Activated B cell treated with CpG ODN at 0.5 μM for 24 hours (primary cell): Measurements from ENCODE around the gene SP140. TPM values are rescaled to one million over a fixed set of nuclear protein-coding genes. Genes with fewer than 3 reads are reported as not detected.

Experiments
- ATAC-seq: fragments of 200-7000 bp; cut with Tn5 transposase; one replicate; pipeline ENCODE4 v1.10.0; 2021; ENCODE audit warnings: low read depth, mild to moderate bottlenecking, moderate library complexity
- CTCF ChIA-PET: fragments of 350-600 bp; sonication (Branson Sonifier 250); formaldehyde crosslinking; loops from one replicate; lab custom pipeline; 2021; ENCODE audit warnings: antibody characterized with exemption; lab: Charles Lee
- POLR2A ChIA-PET: fragments of 350-600 bp; sonication (Branson Sonifier 250); formaldehyde crosslinking; loops from one replicate; lab custom pipeline; 2021; ENCODE audit warnings: antibody characterized with exemption; lab: Charles Lee
- DNase-seq: peaks from one replicate; pipeline ENCODE4 v3.0.0; 2022
- H3K27ac Mint-ChIP-seq: one replicate; pipeline ENCODE4 v1.8.0; 2020; ENCODE audit warnings: mixed read lengths
- H3K27me3 Mint-ChIP-seq: one replicate; pipeline ENCODE4 v1.8.0; 2021; ENCODE audit warnings: mixed read lengths
- H3K36me3 Mint-ChIP-seq: one replicate; pipeline ENCODE4 v1.8.0; 2021; ENCODE audit warnings: low read depth, mixed read lengths
- H3K4me1 Mint-ChIP-seq: one replicate; pipeline ENCODE4 v1.8.0; 2021; ENCODE audit warnings: mixed read lengths
- H3K4me3 Mint-ChIP-seq: one replicate; pipeline ENCODE4 v1.8.0; 2020; ENCODE audit warnings: mild to moderate bottlenecking, mixed read lengths
- H3K9me3 Mint-ChIP-seq: one replicate; pipeline ENCODE4 v1.8.0; 2020; ENCODE audit warnings: mixed read lengths
- CTCF ChIP-seq: fragments of 200-600 bp; IDR thresholded peaks from one replicate; pipeline ENCODE4 v1.8.0; 2022; ENCODE audit warnings: antibody characterized with exemption, mild to moderate bottlenecking
- intact Hi-C: fragments of 100-400 bp; cut with micrococcal nuclease; formaldehyde crosslinking; loops from one replicate; pipeline ENCODE4 v1.15.1; 2024
- total RNA-seq: library from RNA; stranded (reverse); gene quantifications from 2 replicates; pipeline ENCODE4 v1.2.3, GENCODE V29; 2022

Gene SP140
- total RNA-seq, 1 donor from 2014 or later = 330 TPM

DNA sequence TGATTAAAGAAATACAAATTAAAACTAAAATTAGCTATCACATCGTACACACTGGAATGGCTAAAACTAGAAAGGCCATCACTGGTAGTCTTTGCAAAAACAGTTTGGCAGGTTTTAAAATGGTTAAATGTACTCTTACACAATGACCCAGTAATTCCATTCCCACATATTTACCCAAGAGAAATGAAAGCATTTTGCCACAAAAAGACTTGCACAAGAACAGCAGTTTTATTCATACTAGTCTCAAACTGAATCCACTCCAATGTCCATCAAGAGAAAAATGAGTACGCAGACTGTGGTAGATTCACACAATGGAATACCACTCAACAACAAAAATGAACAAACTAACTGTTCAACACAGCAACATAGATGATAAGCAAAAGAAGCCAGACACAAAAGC is 130.5 kb downstream of the SP140 start:
- H3K4me1 Mint-ChIP-seq = peaks cover 19% of the 10 kb centered on the region
- H3K27ac Mint-ChIP-seq = no peak overlapping the region
- ATAC-seq = no peak
- H3K27me3 Mint-ChIP-seq = no peaks in the 10 kb centered on the region
- H3K4me3 Mint-ChIP-seq = no peak overlapping the region
- POLR2A ChIA-PET = no interaction called here
- H3K9me3 Mint-ChIP-seq = peaks cover 4% of the 10 kb centered on the region
- intact Hi-C loops = no loop called here
- TF ChIP-seq CTCF = no peak
- peaks cover 54% of the 10 kb centered on the region for H3K36me3 Mint-ChIP-seq
- CTCF ChIA-PET = no interaction called here
- no peak for DNase-seq

- H3K4me1 Mint-ChIP-seq = peaks cover 35% of the 10 kb centered on the region
- no peak overlapping the region for H3K27ac Mint-ChIP-seq
- peaks cover 65% of the 10 kb centered on the region for H3K36me3 Mint-ChIP-seq
These were observed 132.8 kb downstream of the SP140 start for GRCh38 chr2:230358305-230358704.

DNA sequence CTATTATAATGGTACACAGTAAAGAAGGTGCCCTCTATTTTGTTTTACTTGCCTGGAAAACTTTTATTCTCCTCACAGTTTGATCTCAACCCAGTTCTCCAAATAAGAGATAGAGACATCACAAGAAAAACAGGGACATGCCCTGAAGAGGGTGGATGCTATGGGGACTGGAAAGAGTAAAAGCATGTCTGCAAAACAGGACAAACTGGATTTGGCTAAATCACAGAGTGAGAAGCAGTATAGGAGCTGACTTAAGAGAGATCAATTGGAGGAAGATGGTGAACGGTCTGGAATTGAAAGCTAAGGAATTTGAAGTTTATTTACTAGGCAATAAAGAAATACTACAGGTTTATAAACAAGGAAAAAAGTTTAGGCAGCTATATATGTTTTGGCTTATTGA is 134.5 kb downstream of the SP140 start:
- intact Hi-C loops = no loop called here
- peaks cover 82% of the 10 kb centered on the region for H3K36me3 Mint-ChIP-seq
- peak overlapping the region; percentile 80 for H3K27ac Mint-ChIP-seq
- ChIA-PET CTCF (no interaction called here), POLR2A (no interaction called here)
- peaks cover 4% of the 10 kb centered on the region for H3K9me3 Mint-ChIP-seq
- ATAC-seq (no peak), DNase-seq (no peak)
- H3K4me3 Mint-ChIP-seq = no peak overlapping the region
- H3K4me1 Mint-ChIP-seq = peaks cover 47% of the 10 kb centered on the region
- H3K27me3 Mint-ChIP-seq = no peaks in the 10 kb centered on the region
- no peak for TF ChIP-seq CTCF

More at GRCh38 chr2:230358305-230358704, 132.8 kb downstream of the SP140 start:
- H3K27me3 Mint-ChIP-seq = no peaks in the 10 kb centered on the region
- no peak for TF ChIP-seq CTCF
- intact Hi-C loops = no loop called here
- ATAC-seq = no peak
- ChIA-PET POLR2A (no interaction called here), CTCF (no interaction called here)
- H3K9me3 Mint-ChIP-seq = peaks cover 4% of the 10 kb centered on the region
- H3K4me3 Mint-ChIP-seq = no peak overlapping the region
- no peak for DNase-seq

- peaks cover 84% of the 10 kb centered on the region for H3K36me3 Mint-ChIP-seq
- no peak for DNase-seq
- CTCF ChIA-PET = interaction anchor here (1.2 kb wide), 1 partner anchor 160 kb away, joined by 4 read pairs; no protein-coding TSS in a partner anchor
These were observed 136.6 kb downstream of the SP140 start for GRCh38 chr2:230362030-230362691.

More at GRCh38 chr2:230362030-230362691, 136.6 kb downstream of the SP140 start:
- H3K4me3 Mint-ChIP-seq = peak overlapping the region; percentile 33
- H3K9me3 Mint-ChIP-seq = peaks cover 4% of the 10 kb centered on the region
- no peak for TF ChIP-seq CTCF
- ATAC-seq = peak; percentile 62
- peak overlapping the region; percentile 80 for H3K27ac Mint-ChIP-seq
- H3K4me1 Mint-ChIP-seq = peaks cover 53% of the 10 kb centered on the region
- no peaks in the 10 kb centered on the region for H3K27me3 Mint-ChIP-seq
- intact Hi-C loops = loop anchor here (2.0 kb wide), 1 partner anchor 13 kb away; no protein-coding TSS in a partner anchor
- POLR2A ChIA-PET = interaction anchor here (0.6 to 1.6 kb wide), 4 partner anchors 42 to 131 kb away, joined by 3 to 5 read pairs (median 4); no protein-coding TSS in a partner anchor

Other genes starting within 250 kb of the SP140 start
- 2.9 and 3.7 TPM in 2 replicates for gene SLC16A14, start 156.8 kb upstream of the SP140 start, total RNA-seq
- gene SP110, start 5.8 kb upstream of the SP140 start, total RNA-seq = 139 and 147 TPM in 2 replicates
- 106 and 112 TPM in 2 replicates for gene SP140L, start 101.5 kb downstream of the SP140 start, total RNA-seq
- gene SP100, start 190.5 kb downstream of the SP140 start, total RNA-seq = 369 and 433 TPM in 2 replicates